Caco-2 (cell line): ENCODE measurements around the gene RCAN1. TPM values are rescaled to one million over a fixed set of nuclear protein-coding genes. Genes with fewer than 3 reads are reported as not detected.

Experiments used
- BruUV-seq: library from RNA; stranded (reverse); fragments of 400-500 nt; replicated peaks from 2 replicates; lab custom pipeline; 2021; lab: Mats Ljungman, UMichigan
- CTCF ChIA-PET: fragments of 300-600 bp; sonication (Branson Sonifier 250); formaldehyde crosslinking; loops from one replicate; lab custom pipeline; 2022; ENCODE audit warnings: antibody characterized with exemption; lab: Charles Lee
- POLR2A ChIA-PET: fragments of 300-600 bp; sonication (Branson Sonifier 250); formaldehyde crosslinking; loops from one replicate; lab custom pipeline; 2022; ENCODE audit warnings: antibody characterized with exemption; lab: Charles Lee
- DNase-seq, 2 experiments: peaks; one replicate each; pipeline versions ENCODE4 v3.0.0 to v3.0.0-alpha.2; 2020 to 2022
- H3K27me3 ChIP-seq: replicated peaks from 2 replicates; pipeline ENCODE4 v1.6.0; 2011; ENCODE audit warnings: low read length; ENCODE audit not compliant: control insufficient read depth, insufficient read depth
- H3K36me3 ChIP-seq: 2 replicates; pipeline ENCODE4 v1.5.1; 2011; ENCODE audit warnings: low read length; ENCODE audit not compliant: control insufficient read depth, insufficient read depth
- H3K4me1 ChIP-seq: fragments of 250-450 bp; sonication (Bioruptor Pico); 2 replicates; pipeline ENCODE4 v1.5.1; 2020; ENCODE audit warnings: mild to moderate bottlenecking
- H3K4me3 ChIP-seq: 2 replicates; pipeline ENCODE4 v1.5.1; 2011; ENCODE audit warnings: low read depth, mild to moderate bottlenecking, control low read depth, low read length
- H3K9me3 ChIP-seq: fragments of 250-450 bp; sonication (Bioruptor Pico); 2 replicates; pipeline ENCODE4 v1.5.1; 2020; ENCODE audit warnings: mild to moderate bottlenecking, moderate library complexity
- H3K27ac Mint-ChIP-seq: one replicate; pipeline ENCODE4 v1.8.0; 2022; ENCODE audit warnings: mixed read lengths; ENCODE audit not compliant: unreplicated experiment
- H3K27me3 Mint-ChIP-seq: one replicate; pipeline ENCODE4 v1.8.0; 2022; ENCODE audit warnings: mixed read lengths; ENCODE audit not compliant: insufficient read depth, unreplicated experiment
- H3K36me3 Mint-ChIP-seq: one replicate; pipeline ENCODE4 v1.8.0; 2022; ENCODE audit warnings: mild to moderate bottlenecking, mixed read lengths; ENCODE audit not compliant: insufficient read depth, unreplicated experiment
- H3K4me1 Mint-ChIP-seq: one replicate; pipeline ENCODE4 v1.8.0; 2022; ENCODE audit warnings: low read depth, mixed read lengths; ENCODE audit not compliant: unreplicated experiment
- H3K4me3 Mint-ChIP-seq: one replicate; pipeline ENCODE4 v1.8.0; 2022; ENCODE audit warnings: mild to moderate bottlenecking, moderate library complexity, mixed read lengths; ENCODE audit not compliant: unreplicated experiment
- H3K9me3 Mint-ChIP-seq: one replicate; pipeline ENCODE4 v1.8.0; 2022; ENCODE audit warnings: mixed read lengths; ENCODE audit not compliant: unreplicated experiment
- intact Hi-C: fragments of 100-400 bp; cut with micrococcal nuclease; formaldehyde crosslinking; loops from one replicate; pipeline ENCODE4 v1.10.0; 2022; ENCODE audit not compliant: unreplicated experiment
- total RNA-seq: library from RNA; stranded (reverse); gene quantifications from 2 replicates; pipeline ENCODE4 v1.2.3, GENCODE V29; 2022
- TF ChIP-seq, protein P1 (sequence below), 2 experiments: fragments of 200-600 bp in 1 of 2; IDR thresholded peaks; 1 replicate in 1 of 2; 2 replicates in 1 of 2; pipeline versions ENCODE4 v1.5.1 to v1.8.0; 2011 to 2022; ENCODE audit warnings: antibody characterized with exemption in 1 of 2, control low read depth in 1 of 2, inconsistent platforms in 1 of 2, low read depth in 1 of 2, low read length in 1 of 2, mild to moderate bottlenecking in 1 of 2, moderate library complexity in 1 of 2; ENCODE audit not compliant: insufficient read depth in 1 of 2, severe bottlenecking in 1 of 2, unreplicated experiment in 1 of 2

The RCAN1 gene
- total RNA-seq, 1 experiment from 2014 or later: 29.4 TPM

DNA sequence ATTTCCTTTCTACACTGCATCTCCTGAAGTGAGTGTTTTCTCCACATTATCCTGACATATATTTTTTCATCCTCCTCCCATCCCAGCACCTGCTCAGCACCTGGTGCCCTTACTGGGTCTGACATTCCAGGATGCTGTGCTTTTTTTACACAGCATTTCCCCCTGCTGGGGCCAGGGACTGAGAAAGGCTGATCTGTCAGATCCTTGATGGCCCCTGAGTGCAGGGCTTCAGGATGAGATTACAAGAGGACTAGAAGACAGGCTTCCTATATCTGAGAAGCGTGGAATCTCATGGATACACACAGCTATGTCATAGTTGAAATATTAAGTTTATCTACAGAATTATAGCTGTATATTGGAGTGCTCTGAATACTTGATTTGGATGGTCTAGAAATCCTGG, 24.4 kb downstream of the RCAN1 start:
- Mint-ChIP-seq H3K4me1 (peaks cover 9% of the 10 kb centered on the region), H3K4me3 (no peak overlapping the region), H3K9me3 (no peaks in the 10 kb centered on the region), H3K27me3 (no peaks in the 10 kb centered on the region), H3K36me3 (no peaks in the 10 kb centered on the region), H3K27ac (no peak overlapping the region)
- TF ChIP-seq, protein P1, sequence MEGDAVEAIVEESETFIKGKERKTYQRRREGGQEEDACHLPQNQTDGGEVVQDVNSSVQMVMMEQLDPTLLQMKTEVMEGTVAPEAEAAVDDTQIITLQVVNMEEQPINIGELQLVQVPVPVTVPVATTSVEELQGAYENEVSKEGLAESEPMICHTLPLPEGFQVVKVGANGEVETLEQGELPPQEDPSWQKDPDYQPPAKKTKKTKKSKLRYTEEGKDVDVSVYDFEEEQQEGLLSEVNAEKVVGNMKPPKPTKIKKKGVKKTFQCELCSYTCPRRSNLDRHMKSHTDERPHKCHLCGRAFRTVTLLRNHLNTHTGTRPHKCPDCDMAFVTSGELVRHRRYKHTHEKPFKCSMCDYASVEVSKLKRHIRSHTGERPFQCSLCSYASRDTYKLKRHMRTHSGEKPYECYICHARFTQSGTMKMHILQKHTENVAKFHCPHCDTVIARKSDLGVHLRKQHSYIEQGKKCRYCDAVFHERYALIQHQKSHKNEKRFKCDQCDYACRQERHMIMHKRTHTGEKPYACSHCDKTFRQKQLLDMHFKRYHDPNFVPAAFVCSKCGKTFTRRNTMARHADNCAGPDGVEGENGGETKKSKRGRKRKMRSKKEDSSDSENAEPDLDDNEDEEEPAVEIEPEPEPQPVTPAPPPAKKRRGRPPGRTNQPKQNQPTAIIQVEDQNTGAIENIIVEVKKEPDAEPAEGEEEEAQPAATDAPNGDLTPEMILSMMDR (IDR thresholded peaks at IDR 0.05; ENCODE audit: insufficient read depth in 1 of 2, low read depth in 1 of 2, low read length in 1 of 2, severe bottlenecking in 1 of 2, unreplicated experiment in 1 of 2): no peak
- POLR2A ChIA-PET: no interaction called here
- no peak for DNase-seq
- H3K36me3 ChIP-seq: no peaks in the 10 kb centered on the region
- H3K9me3 ChIP-seq: no peaks in the 10 kb centered on the region
- no peaks in the 10 kb centered on the region for H3K27me3 ChIP-seq
- BruUV-seq: no TSS peak
- intact Hi-C loops: no loop called here
- CTCF ChIA-PET: no interaction called here
- 0 out of 2 replicates have a peak, but pooled peaks cover 3% of the 10 kb centered on the region for H3K4me1 ChIP-seq
- H3K4me3 ChIP-seq: no peak overlapping the region

- H3K4me3 ChIP-seq: no peak overlapping the region
- no TSS peak for BruUV-seq
Measured at GRCh38 chr21:34589511-34590282, 25.2 kb downstream of the RCAN1 start.

GRCh38 chr21:34583926-34584563, 30.9 kb downstream of the RCAN1 start:
- Histone ChIP-seq H3K36me3 (no peaks in the 10 kb centered on the region), H3K4me1 (no peaks in the 10 kb centered on the region), H3K4me3 (no peak overlapping the region), H3K27me3 (no peaks in the 10 kb centered on the region), H3K9me3 (no peaks in the 10 kb centered on the region)
- TF ChIP-seq, protein P1 (IDR thresholded peaks at IDR 0.05; ENCODE audit: insufficient read depth in 1 of 2, low read depth in 1 of 2, low read length in 1 of 2, severe bottlenecking in 1 of 2, unreplicated experiment in 1 of 2): no peak
- H3K4me3 Mint-ChIP-seq: no peak overlapping the region
- no peaks in the 10 kb centered on the region for H3K9me3 Mint-ChIP-seq
- H3K27me3 Mint-ChIP-seq: no peaks in the 10 kb centered on the region
- no peak for DNase-seq
- H3K4me1 Mint-ChIP-seq: no peaks in the 10 kb centered on the region
- H3K27ac Mint-ChIP-seq: no peak overlapping the region
- intact Hi-C loops: no loop called here
- no TSS peak for BruUV-seq
- ChIA-PET CTCF (interaction anchor here (1.2 kb wide), 1 partner anchor 61 kb away, joined by 9 read pairs; no protein-coding TSS in a partner anchor), POLR2A (no interaction called here)
- H3K36me3 Mint-ChIP-seq: no peaks in the 10 kb centered on the region

More at GRCh38 chr21:34589511-34590282, 25.2 kb downstream of the RCAN1 start:
- Histone ChIP-seq H3K27me3 (no peaks in the 10 kb centered on the region), H3K4me1 (0 out of 2 replicates have a peak, but pooled peaks cover 3% of the 10 kb centered on the region), H3K9me3 (no peaks in the 10 kb centered on the region), H3K36me3 (no peaks in the 10 kb centered on the region)
- Mint-ChIP-seq H3K36me3 (no peaks in the 10 kb centered on the region), H3K4me3 (no peak overlapping the region), H3K9me3 (no peaks in the 10 kb centered on the region), H3K27ac (no peak overlapping the region), H3K27me3 (no peaks in the 10 kb centered on the region), H3K4me1 (peaks cover 9% of the 10 kb centered on the region)
- intact Hi-C loops: no loop called here
- TF ChIP-seq, protein P1 (IDR thresholded peaks at IDR 0.05; ENCODE audit: insufficient read depth in 1 of 2, low read depth in 1 of 2, low read length in 1 of 2, severe bottlenecking in 1 of 2, unreplicated experiment in 1 of 2): no peak
- ChIA-PET POLR2A (no interaction called here), CTCF (no interaction called here)
- DNase-seq: no peak
